ENCODE measurements around the gene GBX1. TPM values are rescaled to one million over a fixed set of nuclear protein-coding genes. Genes with fewer than 3 reads are reported as not detected.

Gene GBX1
- polyA plus RNA-seq, 2 of the 4 experiments (the other 2 are of a cell fraction), result not detected

DNA sequence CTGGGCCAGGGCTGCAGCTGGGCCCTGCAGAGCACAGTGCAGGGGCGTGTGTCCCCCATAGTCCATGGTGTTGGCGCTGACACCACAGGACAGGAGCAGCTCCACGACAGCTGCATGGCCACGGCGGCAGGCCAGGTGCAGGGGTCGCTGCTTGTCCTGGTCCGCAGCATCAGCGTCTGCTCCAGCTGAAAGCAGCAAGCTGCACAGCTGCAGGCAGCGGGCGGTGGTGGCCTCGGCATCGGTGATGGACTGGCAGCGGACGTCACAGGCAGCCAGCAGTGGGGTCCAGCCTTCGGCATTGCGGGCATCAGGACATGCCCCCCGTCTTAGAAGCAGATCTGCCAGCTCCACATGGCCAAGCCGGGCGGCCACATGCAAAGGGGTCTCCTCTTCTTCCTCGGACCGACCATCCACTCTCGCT, 13.5 kb upstream of the GBX1 start:
- TF ChIP-seq, protein P1, sequence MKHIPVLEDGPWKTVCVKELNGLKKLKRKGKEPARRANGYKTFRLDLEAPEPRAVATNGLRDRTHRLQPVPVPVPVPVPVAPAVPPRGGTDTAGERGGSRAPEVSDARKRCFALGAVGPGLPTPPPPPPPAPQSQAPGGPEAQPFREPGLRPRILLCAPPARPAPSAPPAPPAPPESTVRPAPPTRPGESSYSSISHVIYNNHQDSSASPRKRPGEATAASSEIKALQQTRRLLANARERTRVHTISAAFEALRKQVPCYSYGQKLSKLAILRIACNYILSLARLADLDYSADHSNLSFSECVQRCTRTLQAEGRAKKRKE (CRISPR knock-in tag; IDR thresholded peaks at IDR 0.05; ENCODE audit: low read depth), result no peak
- no peak for TF ChIP-seq CEBPB (IDR thresholded peaks at IDR 0.05)
- TF ChIP-seq CHD2 (IDR thresholded peaks at IDR 0.05; ENCODE audit: low read length, partially characterized antibody), result no peak
- TF ChIP-seq RARB (CRISPR knock-in tag; IDR thresholded peaks at IDR 0.05), result no peak
- no peak for TF ChIP-seq CHD4 (IDR thresholded peaks at IDR 0.05; ENCODE audit: borderline replicate concordance)
- no peak for TF ChIP-seq HOXB13 (CRISPR knock-in tag; IDR thresholded peaks at IDR 0.05; ENCODE audit: low read depth)
- TF ChIP-seq, protein P2, sequence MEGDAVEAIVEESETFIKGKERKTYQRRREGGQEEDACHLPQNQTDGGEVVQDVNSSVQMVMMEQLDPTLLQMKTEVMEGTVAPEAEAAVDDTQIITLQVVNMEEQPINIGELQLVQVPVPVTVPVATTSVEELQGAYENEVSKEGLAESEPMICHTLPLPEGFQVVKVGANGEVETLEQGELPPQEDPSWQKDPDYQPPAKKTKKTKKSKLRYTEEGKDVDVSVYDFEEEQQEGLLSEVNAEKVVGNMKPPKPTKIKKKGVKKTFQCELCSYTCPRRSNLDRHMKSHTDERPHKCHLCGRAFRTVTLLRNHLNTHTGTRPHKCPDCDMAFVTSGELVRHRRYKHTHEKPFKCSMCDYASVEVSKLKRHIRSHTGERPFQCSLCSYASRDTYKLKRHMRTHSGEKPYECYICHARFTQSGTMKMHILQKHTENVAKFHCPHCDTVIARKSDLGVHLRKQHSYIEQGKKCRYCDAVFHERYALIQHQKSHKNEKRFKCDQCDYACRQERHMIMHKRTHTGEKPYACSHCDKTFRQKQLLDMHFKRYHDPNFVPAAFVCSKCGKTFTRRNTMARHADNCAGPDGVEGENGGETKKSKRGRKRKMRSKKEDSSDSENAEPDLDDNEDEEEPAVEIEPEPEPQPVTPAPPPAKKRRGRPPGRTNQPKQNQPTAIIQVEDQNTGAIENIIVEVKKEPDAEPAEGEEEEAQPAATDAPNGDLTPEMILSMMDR (IDR thresholded peaks at IDR 0.05), result no peak
- no peak for TF ChIP-seq TFCP2L1 (CRISPR knock-in tag; IDR thresholded peaks at IDR 0.05)
- TF ChIP-seq EP300 (IDR thresholded peaks at IDR 0.05), result no peak
- TF ChIP-seq CBX8 (IDR thresholded peaks at IDR 0.05), result no peak
- no peak for TF ChIP-seq GATA3 (IDR thresholded peaks at IDR 0.05; ENCODE audit: borderline replicate concordance)
- TF ChIP-seq, protein P3, sequence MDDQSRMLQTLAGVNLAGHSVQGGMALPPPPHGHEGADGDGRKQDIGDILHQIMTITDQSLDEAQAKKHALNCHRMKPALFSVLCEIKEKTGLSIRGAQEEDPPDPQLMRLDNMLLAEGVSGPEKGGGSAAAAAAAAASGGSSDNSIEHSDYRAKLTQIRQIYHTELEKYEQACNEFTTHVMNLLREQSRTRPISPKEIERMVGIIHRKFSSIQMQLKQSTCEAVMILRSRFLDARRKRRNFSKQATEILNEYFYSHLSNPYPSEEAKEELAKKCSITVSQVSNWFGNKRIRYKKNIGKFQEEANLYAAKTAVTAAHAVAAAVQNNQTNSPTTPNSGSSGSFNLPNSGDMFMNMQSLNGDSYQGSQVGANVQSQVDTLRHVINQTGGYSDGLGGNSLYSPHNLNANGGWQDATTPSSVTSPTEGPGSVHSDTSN (IDR thresholded peaks at IDR 0.05), result no peak
- TF ChIP-seq FOSB (CRISPR knock-in tag; IDR thresholded peaks at IDR 0.05), result no peak
- TF ChIP-seq, protein P4, sequence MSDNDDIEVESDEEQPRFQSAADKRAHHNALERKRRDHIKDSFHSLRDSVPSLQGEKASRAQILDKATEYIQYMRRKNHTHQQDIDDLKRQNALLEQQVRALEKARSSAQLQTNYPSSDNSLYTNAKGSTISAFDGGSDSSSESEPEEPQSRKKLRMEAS (IDR thresholded peaks at IDR 0.05), result no peak
- no peak for TF ChIP-seq RFX5 (IDR thresholded peaks at IDR 0.05)
- no peak for TF ChIP-seq HOXB5 (CRISPR knock-in tag; IDR thresholded peaks at IDR 0.05)
- no peak for TF ChIP-seq JUN (IDR thresholded peaks at IDR 0.05)
- Histone ChIP-seq H3K9me3 (no peaks in the 10 kb centered on the region), H3K4me3 (no peak overlapping the region), H3K27ac (no peak overlapping the region), H3K4me2 (no peak overlapping the region), H3K4me1 (no peaks in the 10 kb centered on the region)
- ATAC-seq (no peak), FAIRE-seq (no peak), DNase-seq (ENCODE audit: low read depth in 1 of 2, low spot score in 1 of 2) (no peak)
- CTCF ChIA-PET, result interaction anchor here (0.8 to 4.6 kb wide), 5 partner anchors 10 to 57 kb away, joined by 4 to 13 read pairs (median 5); no protein-coding TSS in a partner anchor
- WGBS (ENCODE audit: missing lambda C conversion rate), result 82% methylated on average over 5 of the region's 22 CpGs
- POLR2A ChIA-PET, result no interaction called here

DNA sequence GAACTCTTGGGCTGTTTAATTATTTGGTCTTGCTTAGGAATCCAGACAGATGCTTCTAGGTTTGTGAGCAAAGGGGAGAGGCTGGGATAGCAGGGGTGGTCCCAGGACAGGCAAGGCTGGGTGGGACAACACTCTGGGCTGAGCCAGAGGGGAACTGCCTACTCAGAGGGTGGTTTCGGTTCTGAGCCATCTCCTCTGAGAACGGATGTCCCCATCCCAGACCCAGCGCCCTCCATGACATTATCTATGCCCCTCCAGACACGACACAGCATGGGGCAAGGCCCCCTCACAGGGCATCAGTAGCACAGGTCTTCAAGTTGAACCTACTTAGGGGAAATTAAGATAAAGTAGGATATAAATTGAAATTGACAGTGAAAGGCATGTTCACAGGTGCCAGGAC, 12.5 kb upstream of the GBX1 start:
- no peak overlapping the region for H3K4me2 ChIP-seq
- CTCF ChIA-PET, result interaction anchor here (1.0 to 4.9 kb wide), 5 partner anchors 10 to 162 kb away, joined by 3 to 29 read pairs (median 8); partner anchors contain the start of gene GBX1
- no peak for TF ChIP-seq ESRRA (IDR thresholded peaks at IDR 0.05; ENCODE audit: borderline replicate concordance, low read length)
- TF ChIP-seq HOXA7 (CRISPR knock-in tag; IDR thresholded peaks at IDR 0.05), result no peak
- TF ChIP-seq MAZ (IDR thresholded peaks at IDR 0.05; ENCODE audit: borderline replicate concordance, low read depth, low read length), result no peak
- TF ChIP-seq, protein P4 (IDR thresholded peaks at IDR 0.05), result no peak
- TF ChIP-seq, protein P5, sequence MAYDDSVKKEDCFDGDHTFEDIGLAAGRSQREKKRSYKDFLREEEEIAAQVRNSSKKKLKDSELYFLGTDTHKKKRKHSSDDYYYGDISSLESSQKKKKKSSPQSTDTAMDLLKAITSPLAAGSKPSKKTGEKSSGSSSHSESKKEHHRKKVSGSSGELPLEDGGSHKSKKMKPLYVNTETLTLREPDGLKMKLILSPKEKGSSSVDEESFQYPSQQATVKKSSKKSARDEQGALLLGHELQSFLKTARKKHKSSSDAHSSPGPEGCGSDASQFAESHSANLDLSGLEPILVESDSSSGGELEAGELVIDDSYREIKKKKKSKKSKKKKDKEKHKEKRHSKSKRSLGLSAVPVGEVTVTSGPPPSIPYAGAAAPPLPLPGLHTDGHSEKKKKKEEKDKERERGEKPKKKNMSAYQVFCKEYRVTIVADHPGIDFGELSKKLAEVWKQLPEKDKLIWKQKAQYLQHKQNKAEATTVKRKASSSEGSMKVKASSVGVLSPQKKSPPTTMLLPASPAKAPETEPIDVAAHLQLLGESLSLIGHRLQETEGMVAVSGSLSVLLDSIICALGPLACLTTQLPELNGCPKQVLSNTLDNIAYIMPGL (CRISPR knock-in tag; IDR thresholded peaks at IDR 0.05; ENCODE audit: borderline replicate concordance), result no peak
- TF ChIP-seq, protein P6, sequence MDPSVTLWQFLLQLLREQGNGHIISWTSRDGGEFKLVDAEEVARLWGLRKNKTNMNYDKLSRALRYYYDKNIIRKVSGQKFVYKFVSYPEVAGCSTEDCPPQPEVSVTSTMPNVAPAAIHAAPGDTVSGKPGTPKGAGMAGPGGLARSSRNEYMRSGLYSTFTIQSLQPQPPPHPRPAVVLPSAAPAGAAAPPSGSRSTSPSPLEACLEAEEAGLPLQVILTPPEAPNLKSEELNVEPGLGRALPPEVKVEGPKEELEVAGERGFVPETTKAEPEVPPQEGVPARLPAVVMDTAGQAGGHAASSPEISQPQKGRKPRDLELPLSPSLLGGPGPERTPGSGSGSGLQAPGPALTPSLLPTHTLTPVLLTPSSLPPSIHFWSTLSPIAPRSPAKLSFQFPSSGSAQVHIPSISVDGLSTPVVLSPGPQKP (IDR thresholded peaks at IDR 0.05; ENCODE audit: low read depth, low read length), result no peak
- no peak for TF ChIP-seq FOXS1 (CRISPR knock-in tag; IDR thresholded peaks at IDR 0.05)
- TF ChIP-seq, protein P7, sequence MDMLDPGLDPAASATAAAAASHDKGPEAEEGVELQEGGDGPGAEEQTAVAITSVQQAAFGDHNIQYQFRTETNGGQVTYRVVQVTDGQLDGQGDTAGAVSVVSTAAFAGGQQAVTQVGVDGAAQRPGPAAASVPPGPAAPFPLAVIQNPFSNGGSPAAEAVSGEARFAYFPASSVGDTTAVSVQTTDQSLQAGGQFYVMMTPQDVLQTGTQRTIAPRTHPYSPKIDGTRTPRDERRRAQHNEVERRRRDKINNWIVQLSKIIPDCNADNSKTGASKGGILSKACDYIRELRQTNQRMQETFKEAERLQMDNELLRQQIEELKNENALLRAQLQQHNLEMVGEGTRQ (IDR thresholded peaks at IDR 0.05), result no peak
- TF ChIP-seq, protein P1 (CRISPR knock-in tag; IDR thresholded peaks at IDR 0.05; ENCODE audit: low read depth), result no peak
- TF ChIP-seq KDM1A (IDR thresholded peaks at IDR 0.05; ENCODE audit: low read depth), result no peak
- TF ChIP-seq HOXB13 (CRISPR knock-in tag; IDR thresholded peaks at IDR 0.05; ENCODE audit: low read depth), result no peak
- H3K9me3 ChIP-seq, result no peaks in the 10 kb centered on the region
- FAIRE-seq (no peak), DNase-seq (ENCODE audit: low read depth in 1 of 2, low spot score in 1 of 2) (no peak), ATAC-seq (no peak)
- WGBS (ENCODE audit: missing lambda C conversion rate), result 36% methylated on average over 3 of the region's 4 CpGs
- POLR2A ChIA-PET, result no interaction called here
- H3K4me3 ChIP-seq, result no peak overlapping the region
- H3K27ac ChIP-seq, result no peak overlapping the region
- no peaks in the 10 kb centered on the region for H3K4me1 ChIP-seq
